Effector memory CD4-positive, alpha-beta T cell (primary cell): ENCODE measurements around the gene TSHZ3.

Experiments used
- DNase-seq, 3 donors: peaks; one replicate each; pipeline ENCODE4 v3.0.0-alpha.2; 2020
- H3K27ac ChIP-seq: 2 replicates; pipeline ENCODE4 v1.7.0; 2013; ENCODE audit warnings: mild to moderate bottlenecking, low read length, moderate library complexity; ENCODE audit not compliant: insufficient read depth, poor library complexity, severe bottlenecking
- H3K27me3 ChIP-seq: replicated peaks from 2 replicates; pipeline ENCODE4 v1.7.0; 2013; ENCODE audit warnings: mild to moderate bottlenecking, low read length; ENCODE audit not compliant: insufficient read depth, control insufficient read depth, poor library complexity, severe bottlenecking
- H3K36me3 ChIP-seq: 2 replicates; pipeline ENCODE4 v1.7.0; 2013; ENCODE audit warnings: mild to moderate bottlenecking, low read length, moderate library complexity; ENCODE audit not compliant: control insufficient read depth, insufficient read depth
- H3K4me1 ChIP-seq: 2 replicates; pipeline ENCODE4 v1.7.0; 2013; ENCODE audit warnings: low read length, mild to moderate bottlenecking; ENCODE audit not compliant: control insufficient read depth, insufficient read depth, poor library complexity, severe bottlenecking
- H3K4me3 ChIP-seq: 2 replicates; pipeline ENCODE4 v1.7.0; 2013; ENCODE audit warnings: low read length, low read depth, mild to moderate bottlenecking; ENCODE audit not compliant: insufficient read depth, poor library complexity, severe bottlenecking
- H3K9me3 ChIP-seq: 2 replicates; pipeline ENCODE4 v1.7.0; 2013; ENCODE audit warnings: mild to moderate bottlenecking, low read length, moderate library complexity; ENCODE audit not compliant: control insufficient read depth

The TSHZ3 gene

GRCh38 chr19:31268751-31269383 is 80.4 kb downstream of the TSHZ3 start:
- Histone ChIP-seq H3K27ac (no peak overlapping the region), H3K27me3 (no peaks in the 10 kb centered on the region), H3K4me1 (no peaks in the 10 kb centered on the region), H3K9me3 (no peaks in the 10 kb centered on the region), H3K36me3 (no peaks in the 10 kb centered on the region), H3K4me3 (no peak overlapping the region)
- no peak for DNase-seq

DNA sequence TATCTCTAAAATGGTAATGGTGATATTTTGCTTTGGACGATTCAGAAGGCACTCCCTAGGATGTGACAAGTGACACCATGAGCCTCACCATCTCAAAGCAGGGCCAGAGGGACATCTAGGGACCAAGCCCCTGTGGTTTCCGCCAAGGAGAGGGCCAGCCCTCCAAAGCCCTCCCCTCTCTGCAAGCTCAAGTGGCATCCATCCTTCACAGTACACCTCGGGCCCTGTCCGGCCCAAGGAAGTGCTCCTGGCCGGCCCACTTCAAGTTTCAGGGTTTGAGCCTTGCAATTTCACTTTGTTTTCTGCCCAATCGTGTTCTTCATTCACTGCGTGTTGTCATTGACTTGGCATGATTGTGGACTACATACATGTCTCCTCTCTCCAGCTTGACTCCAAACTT is 82.5 kb downstream of the TSHZ3 start:
- Histone ChIP-seq H3K4me3 (no peak overlapping the region), H3K27me3 (no peaks in the 10 kb centered on the region), H3K9me3 (no peaks in the 10 kb centered on the region), H3K4me1 (no peaks in the 10 kb centered on the region), H3K36me3 (no peaks in the 10 kb centered on the region), H3K27ac (no peak overlapping the region)
- DNase-seq, result no peak

GRCh38 chr19:31266196-31266595 is 83.0 kb downstream of the TSHZ3 start:
- Histone ChIP-seq H3K27me3 (no peaks in the 10 kb centered on the region), H3K4me3 (no peak overlapping the region), H3K4me1 (no peaks in the 10 kb centered on the region), H3K36me3 (no peaks in the 10 kb centered on the region), H3K9me3 (no peaks in the 10 kb centered on the region), H3K27ac (no peak overlapping the region)
- DNase-seq, result no peak

DNA sequence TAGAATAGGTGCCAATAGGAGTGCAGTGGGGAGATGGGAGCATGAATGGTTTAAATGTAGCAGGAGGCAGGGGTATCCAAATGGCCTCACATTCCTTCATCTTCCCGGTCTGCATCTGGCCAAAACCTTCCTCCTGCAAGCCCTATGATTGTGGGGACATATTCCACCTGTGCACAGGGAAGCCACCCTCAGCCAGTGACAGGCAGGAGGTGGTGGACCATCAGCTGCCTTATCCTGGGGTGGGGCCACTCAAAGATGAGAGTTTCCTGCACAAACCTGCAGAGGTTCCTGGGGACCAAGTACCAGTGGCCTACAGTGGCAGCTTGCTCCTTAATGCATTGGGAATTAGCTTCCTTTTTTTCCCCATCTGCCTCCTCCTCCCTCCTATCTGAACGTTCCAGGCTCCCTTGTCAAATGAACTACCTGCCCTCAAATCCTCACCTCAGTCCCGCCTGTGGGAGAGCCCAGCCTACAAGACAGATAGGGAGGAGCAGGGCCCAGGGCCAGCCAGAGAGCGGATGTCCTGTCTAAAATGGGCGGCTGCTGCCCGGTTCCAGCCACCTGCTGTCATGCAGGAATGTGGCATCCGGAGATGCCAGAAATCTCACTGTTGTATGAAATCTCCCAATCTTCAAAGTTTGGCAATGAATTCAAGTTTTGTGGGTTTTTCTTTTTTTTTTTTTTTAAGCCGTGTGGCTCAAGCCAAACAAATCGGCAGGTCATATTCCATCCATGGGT is 85.0 kb downstream of the TSHZ3 start:
- no peak for DNase-seq
- H3K36me3 ChIP-seq, result no peaks in the 10 kb centered on the region
- no peaks in the 10 kb centered on the region for H3K9me3 ChIP-seq
- no peak overlapping the region for H3K27ac ChIP-seq
- no peak overlapping the region for H3K4me3 ChIP-seq
- no peaks in the 10 kb centered on the region for H3K27me3 ChIP-seq
- no peaks in the 10 kb centered on the region for H3K4me1 ChIP-seq

GRCh38 chr19:31263328-31263727 is 85.9 kb downstream of the TSHZ3 start:
- Histone ChIP-seq H3K27me3 (no peaks in the 10 kb centered on the region), H3K36me3 (no peaks in the 10 kb centered on the region), H3K4me1 (no peaks in the 10 kb centered on the region), H3K27ac (no peak overlapping the region), H3K9me3 (no peaks in the 10 kb centered on the region), H3K4me3 (no peak overlapping the region)
- DNase-seq, result no peak

DNA sequence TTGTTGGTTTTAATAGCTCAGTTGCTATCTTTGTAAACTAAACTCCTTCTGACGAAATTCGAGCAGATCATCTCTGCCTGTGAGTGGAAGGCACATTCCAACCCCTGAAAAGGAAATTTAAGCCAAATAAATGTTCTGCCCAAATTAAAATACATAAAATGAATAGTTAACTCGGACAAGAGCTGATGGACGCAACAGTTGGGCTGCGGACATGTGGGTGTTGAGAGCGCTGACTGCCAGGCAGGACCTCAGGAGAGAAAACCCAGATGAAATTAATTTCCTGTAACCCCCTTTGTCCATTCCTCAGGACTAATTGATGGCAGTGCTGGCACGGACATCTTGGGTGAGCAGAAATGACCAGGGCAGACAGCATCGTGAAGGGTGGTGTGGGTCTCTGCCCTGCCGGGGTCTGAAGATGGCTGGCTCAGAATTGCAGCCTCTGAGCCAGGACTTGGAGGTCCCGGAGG is 86.5 kb downstream of the TSHZ3 start:
- DNase-seq, result no peak
- Histone ChIP-seq H3K4me3 (no peak overlapping the region), H3K27ac (no peak overlapping the region), H3K27me3 (no peaks in the 10 kb centered on the region), H3K36me3 (no peaks in the 10 kb centered on the region), H3K9me3 (no peaks in the 10 kb centered on the region), H3K4me1 (no peaks in the 10 kb centered on the region)

GRCh38 chr19:31261603-31262212 is 87.5 kb downstream of the TSHZ3 start:
- Histone ChIP-seq H3K4me3 (no peak overlapping the region), H3K36me3 (no peaks in the 10 kb centered on the region), H3K9me3 (no peaks in the 10 kb centered on the region), H3K27me3 (no peaks in the 10 kb centered on the region), H3K27ac (no peak overlapping the region), H3K4me1 (no peaks in the 10 kb centered on the region)
- DNase-seq, result no peak

DNA sequence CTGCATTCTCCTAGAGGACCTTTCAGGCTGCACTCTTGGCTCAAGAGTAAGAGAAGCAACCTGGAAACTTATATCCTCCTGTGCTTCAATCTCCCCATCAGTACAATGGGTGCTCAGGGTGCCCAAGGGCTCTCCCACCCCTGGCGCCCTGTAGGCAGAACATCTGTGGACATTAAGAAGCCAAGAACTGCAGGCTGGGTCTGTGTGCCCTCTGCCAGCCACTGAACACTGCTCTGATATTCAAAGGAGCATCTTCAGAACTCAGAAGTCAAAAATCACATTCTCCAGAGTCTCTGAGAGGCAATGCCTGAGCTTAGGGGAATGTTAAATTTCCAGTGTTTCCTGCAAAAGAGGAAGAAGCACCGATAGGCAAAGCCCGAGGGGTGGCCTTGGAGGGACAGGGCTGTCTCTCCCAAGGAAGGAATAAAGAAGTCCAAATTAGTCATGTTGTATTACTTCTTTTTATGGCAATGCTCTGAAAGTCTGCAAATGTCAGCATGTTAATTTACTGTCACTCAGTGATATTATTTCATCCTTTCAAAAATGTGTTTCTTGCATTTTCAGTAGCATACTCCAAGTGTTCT is 88.1 kb downstream of the TSHZ3 start:
- DNase-seq, result no peak
- H3K27ac ChIP-seq, result no peak overlapping the region
- no peak overlapping the region for H3K4me3 ChIP-seq

GRCh38 chr19:31260171-31260933 is 88.9 kb downstream of the TSHZ3 start:
- no peak overlapping the region for H3K27ac ChIP-seq
- no peaks in the 10 kb centered on the region for H3K9me3 ChIP-seq
- no peaks in the 10 kb centered on the region for H3K27me3 ChIP-seq
- no peak for DNase-seq
- no peaks in the 10 kb centered on the region for H3K36me3 ChIP-seq
- H3K4me3 ChIP-seq, result no peak overlapping the region
- H3K4me1 ChIP-seq, result no peaks in the 10 kb centered on the region

More for the DNA sequence above, 88.1 kb downstream of the TSHZ3 start:
- Histone ChIP-seq H3K9me3 (no peaks in the 10 kb centered on the region), H3K36me3 (no peaks in the 10 kb centered on the region), H3K27me3 (no peaks in the 10 kb centered on the region), H3K4me1 (no peaks in the 10 kb centered on the region)
